Brain microvascular endothelial cell (primary cell): ENCODE measurements around the gene NYNRIN.
"Not testable (repeated sequence)": the region's sequence is repeated elsewhere in the genome, so short reads cannot be mapped to it uniquely, and the experiment has no call there.

Experiments used
- DNase-seq: peaks from one replicate; pipeline ENCODE4 v3.0.0-alpha.2; 2020
- H3K27ac ChIP-seq: fragments of 250-450 bp; sonication (Bioruptor Pico); 2 replicates; pipeline ENCODE4 v1.5.1; 2020; ENCODE audit warnings: mild to moderate bottlenecking, moderate library complexity
- H3K27me3 ChIP-seq: fragments of 250-450 bp; sonication (Bioruptor Pico); replicated peaks from 2 replicates; pipeline ENCODE4 v1.5.1; 2020; ENCODE audit warnings: mild to moderate bottlenecking
- H3K36me3 ChIP-seq: fragments of 250-450 bp; sonication (Bioruptor Pico); replicated peaks from 2 replicates; pipeline ENCODE4 v1.5.1; 2020; ENCODE audit warnings: mild to moderate bottlenecking
- H3K4me3 ChIP-seq: 2 replicates; pipeline ENCODE4 v1.5.1; 2011; ENCODE audit warnings: low read depth, mild to moderate bottlenecking, control low read depth, low read length, moderate library complexity
- in situ Hi-C: cut with HindIII; loops from 2 replicates; pipeline ENCODE4 v1.10.0; 2017; ENCODE audit warnings: low sequenced_read_pairs, low pct_ligation_motif_present
- TF ChIP-seq, protein P1 (sequence below): IDR thresholded peaks from 2 replicates; pipeline ENCODE4 v1.5.1; 2011; ENCODE audit warnings: low read depth, mild to moderate bottlenecking, moderate library complexity, low read length, control low read depth, inconsistent platforms; ENCODE audit errors: missing control alignments

NYNRIN gene

GRCh38 chr14:24387009-24387345 is 11.8 kb upstream of the NYNRIN start:
- in situ Hi-C loops = no loop called here
- TF ChIP-seq, protein P1, sequence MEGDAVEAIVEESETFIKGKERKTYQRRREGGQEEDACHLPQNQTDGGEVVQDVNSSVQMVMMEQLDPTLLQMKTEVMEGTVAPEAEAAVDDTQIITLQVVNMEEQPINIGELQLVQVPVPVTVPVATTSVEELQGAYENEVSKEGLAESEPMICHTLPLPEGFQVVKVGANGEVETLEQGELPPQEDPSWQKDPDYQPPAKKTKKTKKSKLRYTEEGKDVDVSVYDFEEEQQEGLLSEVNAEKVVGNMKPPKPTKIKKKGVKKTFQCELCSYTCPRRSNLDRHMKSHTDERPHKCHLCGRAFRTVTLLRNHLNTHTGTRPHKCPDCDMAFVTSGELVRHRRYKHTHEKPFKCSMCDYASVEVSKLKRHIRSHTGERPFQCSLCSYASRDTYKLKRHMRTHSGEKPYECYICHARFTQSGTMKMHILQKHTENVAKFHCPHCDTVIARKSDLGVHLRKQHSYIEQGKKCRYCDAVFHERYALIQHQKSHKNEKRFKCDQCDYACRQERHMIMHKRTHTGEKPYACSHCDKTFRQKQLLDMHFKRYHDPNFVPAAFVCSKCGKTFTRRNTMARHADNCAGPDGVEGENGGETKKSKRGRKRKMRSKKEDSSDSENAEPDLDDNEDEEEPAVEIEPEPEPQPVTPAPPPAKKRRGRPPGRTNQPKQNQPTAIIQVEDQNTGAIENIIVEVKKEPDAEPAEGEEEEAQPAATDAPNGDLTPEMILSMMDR = no peak
- no peaks in the 10 kb centered on the region for H3K36me3 ChIP-seq

GRCh38 chr14:24387579-24387978 is 11.2 kb upstream of the NYNRIN start:
- DNase-seq, in situ Hi-C loops, H3K27ac ChIP-seq, H3K4me3 ChIP-seq, H3K27me3 ChIP-seq, H3K36me3 ChIP-seq: not testable (repeated sequence)

More at GRCh38 chr14:24387009-24387345, 11.8 kb upstream of the NYNRIN start:
- H3K27ac ChIP-seq = no peak overlapping the region
- no peak for DNase-seq
- no peaks in the 10 kb centered on the region for H3K27me3 ChIP-seq
- H3K4me3 ChIP-seq = no peak overlapping the region

GRCh38 chr14:24388474-24389179 is 10.2 kb upstream of the NYNRIN start:
- in situ Hi-C loops = no loop called here
- no peak overlapping the region for H3K4me3 ChIP-seq
- TF ChIP-seq, protein P1 = no peak

GRCh38 chr14:24389226-24389848 is 9.5 kb upstream of the NYNRIN start:
- H3K27me3 ChIP-seq = no peaks in the 10 kb centered on the region

More at GRCh38 chr14:24388474-24389179, 10.2 kb upstream of the NYNRIN start:
- H3K27ac ChIP-seq = no peak overlapping the region
- H3K36me3 ChIP-seq = no peaks in the 10 kb centered on the region
- no peak for DNase-seq
- H3K27me3 ChIP-seq = no peaks in the 10 kb centered on the region

GRCh38 chr14:24390701-24391468 is 7.9 kb upstream of the NYNRIN start:
- in situ Hi-C loops = no loop called here
- no peak for DNase-seq
- no peak overlapping the region for H3K4me3 ChIP-seq
- no peaks in the 10 kb centered on the region for H3K27me3 ChIP-seq
- no peaks in the 10 kb centered on the region for H3K36me3 ChIP-seq
- no peak overlapping the region for H3K27ac ChIP-seq
- TF ChIP-seq, protein P1 = no peak

More at GRCh38 chr14:24389226-24389848, 9.5 kb upstream of the NYNRIN start:
- TF ChIP-seq, protein P1 = no peak
- Histone ChIP-seq H3K36me3 (no peaks in the 10 kb centered on the region), H3K27ac (no peak overlapping the region), H3K4me3 (no peak overlapping the region)
- in situ Hi-C loops = no loop called here
- DNase-seq = peak; percentile 51

DNA sequence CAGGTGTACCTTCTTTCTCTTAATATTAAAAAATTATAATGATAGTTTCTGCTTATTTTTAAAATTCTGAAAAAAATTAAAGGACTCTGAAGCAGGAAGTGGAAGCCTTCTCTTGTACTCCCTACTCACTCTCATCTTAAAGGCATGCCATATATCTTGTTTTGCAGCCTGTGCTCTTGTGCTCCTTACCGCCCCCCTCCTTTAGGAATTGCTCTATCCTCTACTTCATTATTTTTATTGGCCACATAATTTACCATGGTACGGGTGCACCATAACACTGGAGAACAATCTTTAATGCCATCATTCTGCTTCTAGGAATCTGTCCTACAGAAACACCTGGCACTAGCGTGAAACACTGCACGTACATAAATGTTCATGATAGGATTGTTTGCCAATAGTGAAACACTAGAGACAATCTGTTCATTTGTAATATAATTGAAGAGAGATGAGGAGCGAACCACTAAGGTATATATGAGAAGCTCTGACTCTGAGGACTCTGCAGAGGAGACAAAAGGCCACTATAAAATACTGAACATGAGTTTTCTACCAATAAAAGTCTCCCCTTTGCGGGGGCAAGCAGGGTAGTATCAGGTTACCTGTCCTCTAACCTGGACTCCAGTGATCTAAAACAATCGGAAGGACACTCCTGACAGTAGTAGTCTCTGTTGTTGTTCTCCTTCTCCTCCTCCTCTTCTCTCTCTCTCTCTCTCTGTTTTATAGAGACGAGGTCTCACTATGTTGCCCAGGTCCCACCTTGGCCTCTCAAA is 6.3 kb upstream of the NYNRIN start:
- peak; percentile 75 for DNase-seq
- no peaks in the 10 kb centered on the region for H3K36me3 ChIP-seq
- in situ Hi-C loops = no loop called here
- H3K4me3 ChIP-seq = no peak overlapping the region
- TF ChIP-seq, protein P1 = peak; percentile 47
- peak overlapping the region; percentile 76 for H3K27ac ChIP-seq
- H3K27me3 ChIP-seq = no peaks in the 10 kb centered on the region
